OCI-LY3 (cell line): ENCODE measurements around the gene WNT9A.
"Not testable (repeated sequence)": the region's sequence is repeated elsewhere in the genome, so short reads cannot be mapped to it uniquely, and the experiment has no call there.

ENCODE experiments used
- CTCF ChIP-seq: fragments of 200-600, 300-600 bp; sonication (generic); IDR thresholded peaks from 2 replicates; pipeline ENCODE4 v1.5.1; 2014; ENCODE audit warnings: antibody characterized with exemption, low read length, low read depth
- EZH2phosphoT487 ChIP-seq: fragments of 200-600 bp; shearing (Covaris generic); IDR thresholded peaks from 2 replicates; pipeline ENCODE4 v1.6.1; 2018; ENCODE audit warnings: antibody characterized with exemption, mixed run types, low read depth

DNA sequence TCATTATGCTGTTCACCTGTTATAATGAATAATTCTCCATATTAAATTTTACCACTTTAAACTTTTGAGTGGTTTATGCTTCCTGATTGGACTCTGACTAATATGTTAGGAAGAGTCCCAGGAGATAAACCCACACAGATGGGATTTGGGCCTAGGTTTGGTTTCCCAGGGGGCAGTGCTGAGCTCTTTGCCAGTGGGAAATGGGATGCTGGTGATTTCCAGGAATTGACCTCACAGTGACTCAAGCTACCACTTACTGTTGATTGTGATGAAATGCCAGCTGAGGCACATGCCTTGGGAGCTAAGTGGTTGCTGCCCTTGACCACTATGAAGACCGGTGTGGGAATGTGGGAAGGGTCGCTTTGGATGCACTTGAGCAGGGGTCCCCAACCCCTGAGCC is 19.0 kb upstream of the WNT9A start:
- not testable (repeated sequence) for TF ChIP-seq CTCF, EZH2phosphoT487
